SH-SY5Y (cell line): ENCODE results near the gene KIF14.

Source experiments
- GATA2 ChIP-seq: IDR thresholded peaks from 2 replicates; pipeline ENCODE4 v1.6.1; 2011; ENCODE audit warnings: mild to moderate bottlenecking, low read depth, low read length
- GATA3 ChIP-seq: IDR thresholded peaks from 2 replicates; pipeline ENCODE4 v1.6.1; 2011; ENCODE audit warnings: low read depth, mild to moderate bottlenecking, low read length, moderate library complexity

Gene KIF14

GRCh38 chr1:200640963-200641401 is 20.4 kb upstream of the KIF14 start:
- TF ChIP-seq GATA2 = no peak
- TF ChIP-seq GATA3 = no peak

- TF ChIP-seq GATA3 (no peak), GATA2 (no peak)
These were observed 19.9 kb upstream of the KIF14 start for GRCh38 chr1:200640373-200640962.

GRCh38 chr1:200638073-200638472 is 17.5 kb upstream of the KIF14 start:
- TF ChIP-seq GATA3 (no peak), GATA2 (no peak)

GRCh38 chr1:200636681-200637080 is 16.1 kb upstream of the KIF14 start:
- TF ChIP-seq GATA3 (no peak), GATA2 (no peak)

- TF ChIP-seq GATA2 = no peak
These were observed 13.9 kb upstream of the KIF14 start for GRCh38 chr1:200634261-200635122.

GRCh38 chr1:200631375-200631774 is 10.8 kb upstream of the KIF14 start:
- no peak for TF ChIP-seq GATA2
- TF ChIP-seq GATA3 = no peak

GRCh38 chr1:200629876-200630514 is 9.4 kb upstream of the KIF14 start:
- no peak for TF ChIP-seq GATA3
- TF ChIP-seq GATA2 = no peak

- no peak for TF ChIP-seq GATA3
- TF ChIP-seq GATA2 = no peak
These were observed 7.8 kb upstream of the KIF14 start for GRCh38 chr1:200628223-200628881.

- TF ChIP-seq GATA2 = no peak
- TF ChIP-seq GATA3 = no peak
These were observed 7.1 kb upstream of the KIF14 start for GRCh38 chr1:200627575-200628222.

GRCh38 chr1:200626853-200627534 is 6.4 kb upstream of the KIF14 start:
- TF ChIP-seq GATA3 = no peak

- no peak for TF ChIP-seq GATA3
- no peak for TF ChIP-seq GATA2
These were observed 4.9 kb upstream of the KIF14 start for GRCh38 chr1:200625381-200625824.

GRCh38 chr1:200624679-200625335 is 4.3 kb upstream of the KIF14 start:
- TF ChIP-seq GATA3 (no peak), GATA2 (no peak)

GRCh38 chr1:200619894-200620272 is 668 bp downstream of the KIF14 start:
- no peak for TF ChIP-seq GATA2
- no peak for TF ChIP-seq GATA3
